Tibial nerve (tissue), 4 donors: ENCODE results near the gene TRHDE. TPM values are rescaled to one million over a fixed set of nuclear protein-coding genes. Genes with fewer than 3 reads are reported as not detected.

ENCODE experiments used
- DNase-seq, 2 donors: peaks; one replicate each; pipeline ENCODE4 v3.0.0-alpha.2; 2019; ENCODE audit warnings: low spot score in 2 of 2
- H3K27ac ChIP-seq, 4 donors: fragments of 200-600 bp; sonication (generic) in 3 of 4; one replicate each; pipeline ENCODE4 v1.5.1; 2017 to 2019; ENCODE audit warnings: mild to moderate bottlenecking in 1 of 4
- H3K27me3 ChIP-seq, 2 donors: fragments of 200-600 bp; sonication (generic) in 1 of 2; one replicate each; pipeline versions ENCODE4 v1.5.1 to v1.6.0; 2017 to 2019
- H3K36me3 ChIP-seq, 3 donors: fragments of 200-600 bp; sonication (generic); one replicate each; pipeline ENCODE4 v1.5.1; 2018 to 2019
- H3K4me1 ChIP-seq, 4 donors: fragments of 200-600 bp; sonication (generic) in 3 of 4; one replicate each; pipeline ENCODE4 v1.5.1; 2017 to 2019
- H3K4me3 ChIP-seq, 4 donors: fragments of 200-600 bp; sonication (generic) in 3 of 4; one replicate each; pipeline ENCODE4 v1.5.1; 2017 to 2019; ENCODE audit warnings: mild to moderate bottlenecking in 1 of 4, moderate library complexity in 1 of 4
- H3K9me3 ChIP-seq, 4 donors: fragments of 200-600 bp; sonication (generic) in 3 of 4; one replicate each; pipeline ENCODE4 v1.5.1; 2017 to 2019
- EP300 ChIP-seq, 2 donors: sonication (generic); formaldehyde crosslinking; IDR thresholded peaks; one replicate each; pipeline ENCODE4 v1.6.1; 2017; ENCODE audit warnings: antibody characterized with exemption in 2 of 2, mild to moderate bottlenecking in 1 of 2
- POLR2A ChIP-seq, 2 donors: fragments of 450-650 bp; IDR thresholded peaks; one replicate each; pipeline ENCODE4 v1.6.1; 2017; ENCODE audit warnings: antibody characterized with exemption in 2 of 2, mild to moderate bottlenecking in 2 of 2, moderate library complexity in 2 of 2
- WGBS, 2 donors: methylation state at CpG; one replicate each; pipeline ENCODE4 v1.1.5; 2018; 5-methylcytosine and 5-hydroxymethylcytosine counted together
- total RNA-seq, 4 donors: library from RNA; depleted of rRNA; stranded (reverse); fragments of >200 nt; gene quantifications; one replicate each; pipeline ENCODE4 v1.1.0, GENCODE V29; 2016
- TF ChIP-seq, protein P1 (sequence below), 5 experiments: fragments of 200-600 bp in 3 of 5; fragments of 450-650 bp in 2 of 5; sonication (generic) in 3 of 5; IDR thresholded peaks; one replicate each; pipeline ENCODE4 v1.5.1; 2016 to 2019; ENCODE audit warnings: antibody characterized with exemption in 5 of 5, mild to moderate bottlenecking in 3 of 5, moderate library complexity in 2 of 5

The TRHDE gene
- total RNA-seq, 4 donors from 2014 or later: 0.98 to 11.1 (median 2.8) TPM

DNA sequence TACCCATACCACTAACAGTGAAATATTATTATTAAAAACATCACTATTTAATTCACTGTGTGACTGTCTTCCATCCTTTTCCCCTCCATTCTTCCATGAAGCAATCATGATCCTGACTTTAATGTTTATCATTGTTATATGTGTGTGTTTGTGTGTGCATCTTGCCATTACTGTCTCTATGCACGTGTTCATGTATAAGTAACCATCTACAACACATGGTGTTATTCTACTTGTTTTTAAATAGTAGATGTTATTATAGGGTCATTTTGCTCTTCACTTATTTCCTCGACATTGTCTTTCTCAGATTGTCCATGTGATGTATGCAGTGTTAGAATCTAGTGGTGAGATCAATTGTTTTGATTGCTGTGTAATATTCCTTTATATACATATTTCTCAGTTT is 195.8 kb downstream of the TRHDE start:
- no peak for TF ChIP-seq POLR2A (IDR thresholded peaks at IDR 0.05)
- TF ChIP-seq EP300 (IDR thresholded peaks at IDR 0.05): no peak
- TF ChIP-seq, protein P1, sequence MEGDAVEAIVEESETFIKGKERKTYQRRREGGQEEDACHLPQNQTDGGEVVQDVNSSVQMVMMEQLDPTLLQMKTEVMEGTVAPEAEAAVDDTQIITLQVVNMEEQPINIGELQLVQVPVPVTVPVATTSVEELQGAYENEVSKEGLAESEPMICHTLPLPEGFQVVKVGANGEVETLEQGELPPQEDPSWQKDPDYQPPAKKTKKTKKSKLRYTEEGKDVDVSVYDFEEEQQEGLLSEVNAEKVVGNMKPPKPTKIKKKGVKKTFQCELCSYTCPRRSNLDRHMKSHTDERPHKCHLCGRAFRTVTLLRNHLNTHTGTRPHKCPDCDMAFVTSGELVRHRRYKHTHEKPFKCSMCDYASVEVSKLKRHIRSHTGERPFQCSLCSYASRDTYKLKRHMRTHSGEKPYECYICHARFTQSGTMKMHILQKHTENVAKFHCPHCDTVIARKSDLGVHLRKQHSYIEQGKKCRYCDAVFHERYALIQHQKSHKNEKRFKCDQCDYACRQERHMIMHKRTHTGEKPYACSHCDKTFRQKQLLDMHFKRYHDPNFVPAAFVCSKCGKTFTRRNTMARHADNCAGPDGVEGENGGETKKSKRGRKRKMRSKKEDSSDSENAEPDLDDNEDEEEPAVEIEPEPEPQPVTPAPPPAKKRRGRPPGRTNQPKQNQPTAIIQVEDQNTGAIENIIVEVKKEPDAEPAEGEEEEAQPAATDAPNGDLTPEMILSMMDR (IDR thresholded peaks at IDR 0.05): no peak
- H3K27me3 ChIP-seq: no peaks in the 10 kb centered on the region
- H3K4me1 ChIP-seq: no peaks in the 10 kb centered on the region
- no peak overlapping the region for H3K27ac ChIP-seq
- no peak overlapping the region for H3K4me3 ChIP-seq
- H3K36me3 ChIP-seq: no peaks in the 10 kb centered on the region
- 91 to 92% methylated on average over 2 of the region's 2 CpGs for WGBS, 2 donors
- no peak for DNase-seq
- no peaks in the 10 kb centered on the region for H3K9me3 ChIP-seq

DNA sequence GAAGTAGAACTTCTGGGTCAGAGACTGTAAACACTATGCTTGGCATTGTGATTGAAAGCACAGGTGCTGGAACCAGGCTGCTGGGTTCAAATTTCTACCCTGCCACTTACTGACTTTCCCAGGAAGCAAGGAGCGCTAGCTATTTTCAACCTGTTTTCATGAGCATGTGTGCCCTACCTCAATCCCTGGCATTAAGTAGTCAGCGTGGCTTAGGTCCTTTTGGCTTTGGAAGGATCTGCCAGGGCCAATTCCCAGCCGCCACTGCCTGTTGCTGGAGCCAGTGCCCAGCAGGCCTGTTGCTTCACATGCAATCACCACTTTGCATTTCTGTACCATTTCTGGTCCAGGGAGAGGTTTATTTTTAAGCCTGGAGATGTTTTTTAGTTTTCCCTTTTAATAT is 196.3 kb downstream of the TRHDE start:
- Histone ChIP-seq H3K36me3 (no peaks in the 10 kb centered on the region), H3K9me3 (no peaks in the 10 kb centered on the region), H3K4me3 (no peak overlapping the region), H3K4me1 (no peaks in the 10 kb centered on the region), H3K27me3 (no peaks in the 10 kb centered on the region), H3K27ac (no peak overlapping the region)
- 91 to 92% methylated on average over 3 of the region's 3 CpGs for WGBS, 2 donors
- no peak for DNase-seq
- TF ChIP-seq EP300 (IDR thresholded peaks at IDR 0.05) (no peak), POLR2A (IDR thresholded peaks at IDR 0.05) (no peak)
- TF ChIP-seq, protein P1 (IDR thresholded peaks at IDR 0.05): no peak

DNA sequence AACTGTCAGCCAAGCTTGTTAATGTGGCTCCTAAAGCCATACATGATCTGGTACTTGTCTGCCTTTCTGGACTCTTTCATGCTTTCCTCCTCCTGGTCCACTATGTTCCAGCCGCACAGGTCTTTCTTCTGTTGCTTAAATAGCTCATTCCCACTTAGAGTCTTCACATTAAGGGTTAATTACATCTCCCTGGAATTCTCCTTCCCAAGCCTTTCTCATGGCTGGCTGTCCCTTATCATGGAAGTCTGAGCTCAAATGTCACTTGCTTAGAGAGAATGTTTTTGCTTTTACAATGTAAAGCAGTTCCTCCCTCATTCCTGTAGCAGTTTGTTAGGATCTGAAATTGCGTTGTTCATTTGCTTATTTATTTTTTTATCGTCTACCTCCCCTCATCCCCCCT is 199.6 kb downstream of the TRHDE start:
- Histone ChIP-seq H3K27ac (no peak overlapping the region), H3K36me3 (no peaks in the 10 kb centered on the region), H3K27me3 (no peaks in the 10 kb centered on the region), H3K9me3 (no peaks in the 10 kb centered on the region), H3K4me1 (no peaks in the 10 kb centered on the region), H3K4me3 (no peak overlapping the region)
- TF ChIP-seq POLR2A (IDR thresholded peaks at IDR 0.05) (no peak), EP300 (IDR thresholded peaks at IDR 0.05) (no peak)
- TF ChIP-seq, protein P1 (IDR thresholded peaks at IDR 0.05): no peak
- no peak for DNase-seq
- WGBS, 2 donors: 32% methylated on average over 3 of the region's 3 CpGs

DNA sequence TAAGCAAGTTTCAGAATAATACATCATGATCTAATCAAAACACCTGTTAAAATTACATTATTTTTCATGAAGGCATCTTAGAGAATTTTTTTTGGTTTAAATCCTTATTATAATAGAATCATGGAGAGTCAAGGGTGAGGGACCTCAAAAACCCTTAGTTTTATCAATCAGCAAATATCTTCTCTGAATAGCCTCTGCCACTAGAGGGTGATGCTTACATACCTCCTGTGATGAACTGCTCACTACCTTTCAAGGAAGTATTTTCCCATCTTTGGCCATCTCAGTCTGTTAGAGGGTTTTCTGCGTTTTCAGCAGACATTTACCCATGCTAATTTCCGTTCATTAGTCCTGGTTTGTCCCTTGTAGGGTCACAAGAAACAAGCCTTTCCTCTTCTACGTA is 200.2 kb downstream of the TRHDE start:
- 78 to 84% methylated on average over 3 of the region's 3 CpGs for WGBS, 2 donors
- TF ChIP-seq, protein P1 (IDR thresholded peaks at IDR 0.05): no peak
- TF ChIP-seq POLR2A (IDR thresholded peaks at IDR 0.05) (no peak), EP300 (IDR thresholded peaks at IDR 0.05) (no peak)
- no peaks in the 10 kb centered on the region for H3K9me3 ChIP-seq
- no peaks in the 10 kb centered on the region for H3K36me3 ChIP-seq
- no peaks in the 10 kb centered on the region for H3K4me1 ChIP-seq
- H3K4me3 ChIP-seq: no peak overlapping the region
- H3K27me3 ChIP-seq: no peaks in the 10 kb centered on the region
- no peak for DNase-seq
- no peak overlapping the region for H3K27ac ChIP-seq

DNA sequence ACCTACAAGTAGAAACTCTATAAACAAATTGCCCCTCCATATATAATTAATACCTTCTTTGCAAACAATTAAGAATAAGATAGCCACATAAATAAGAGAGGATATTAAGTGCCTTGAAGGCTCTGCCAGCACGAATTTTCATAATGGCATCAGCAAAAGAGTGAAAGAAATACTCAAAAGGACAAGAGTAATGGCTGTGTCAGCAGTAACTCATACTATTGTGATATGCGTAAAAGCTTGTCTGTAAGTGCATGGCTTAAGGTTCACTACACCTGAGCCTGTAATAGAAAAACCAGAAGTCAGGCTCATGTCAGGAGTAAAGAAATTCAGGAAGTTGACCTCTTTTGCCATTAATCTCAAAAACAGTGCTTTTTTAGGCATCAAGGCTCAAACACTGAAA is 204.1 kb downstream of the TRHDE start:
- no peak for DNase-seq
- WGBS, 2 donors: 74 to 80% methylated on average over 2 of the region's 2 CpGs
- Histone ChIP-seq H3K27ac (no peak overlapping the region), H3K4me1 (no peaks in the 10 kb centered on the region), H3K4me3 (no peak overlapping the region), H3K27me3 (no peaks in the 10 kb centered on the region), H3K36me3 (no peaks in the 10 kb centered on the region), H3K9me3 (no peaks in the 10 kb centered on the region)
- TF ChIP-seq POLR2A (IDR thresholded peaks at IDR 0.05): no peak
